HCT116 (cell line): Measurements from ENCODE around the gene OR2M5. TPM values are rescaled to one million over a fixed set of nuclear protein-coding genes. Genes with fewer than 3 reads are reported as not detected.

ENCODE experiments used
- ATAC-seq: fragments of 200-7000 bp; cut with Tn5 transposase; 2 replicates; pipeline ENCODE4 v1.9.1; 2020; ENCODE audit warnings: mild to moderate bottlenecking, moderate library complexity
- BruUV-seq: library from RNA; stranded (reverse); fragments of 400-500 nt; replicated peaks from 2 replicates; lab custom pipeline; 2021; lab: Mats Ljungman, UMichigan
- CTCF ChIA-PET: fragments of 300-600 bp; sonication (Branson Sonifier 250); formaldehyde crosslinking; loops from one replicate; lab custom pipeline; 2021; ENCODE audit warnings: antibody characterized with exemption; lab: Charles Lee
- POLR2A ChIA-PET: fragments of 300-600, 350-600 bp; sonication (Branson Sonifier 250); formaldehyde crosslinking; loops from one replicate; lab custom pipeline; 2021; ENCODE audit warnings: antibody characterized with exemption; lab: Charles Lee
- RAD21 ChIA-PET, 2 experiments: fragments of 300-600 bp; sonication (Branson Sonifier 250); formaldehyde crosslinking; loops; one replicate each; lab custom pipeline; 2023; ENCODE audit warnings: low total read pairs in 2 of 2; ENCODE audit not compliant: uncharacterized antibody in 2 of 2, unreplicated experiment in 2 of 2, low non-redundant PET in 1 of 2; lab: Charles Lee
- DNase-seq: peaks from one replicate; pipeline ENCODE4 v3.0.0-alpha.2; 2010; ENCODE audit warnings: low read depth, low spot score
- H2AFZ ChIP-seq: fragments of 200-600 bp; shearing (Covaris generic), sonication (generic); 2 replicates; pipeline ENCODE4 v1.6.1; 2017; ENCODE audit warnings: low read depth, mixed run types, mixed read lengths, antibody characterized with exemption, low read length; ENCODE audit not compliant: poor library complexity, severe bottlenecking
- H3K27ac ChIP-seq: 2 replicates; pipeline ENCODE4 v1.5.1; 2012; ENCODE audit warnings: low read depth, low read length
- H3K27me3 ChIP-seq: fragments of 200-600 bp; sonication (generic); 2 replicates; pipeline ENCODE4 v1.6.1; 2016; ENCODE audit warnings: mixed run types, low read length, mixed read lengths; ENCODE audit not compliant: insufficient read depth
- H3K36me3 ChIP-seq, 2 experiments: fragments of 200-500 bp in 1 of 2; fragments of 200-600 bp in 1 of 2; sonication (Bioruptor generic) in 1 of 2; sonication (generic) in 1 of 2; 2 replicates each; pipeline versions ENCODE4 v1.5.1 to v1.6.1; 2014 to 2016; ENCODE audit warnings: low read length in 2 of 2, inconsistent platforms in 1 of 2, mixed read lengths in 1 of 2, mixed run types in 1 of 2; ENCODE audit not compliant: insufficient read depth in 2 of 2, control insufficient read depth in 1 of 2
- H3K4me1 ChIP-seq, 2 experiments: fragments of 200-600 bp in 1 of 2; sonication (generic) in 1 of 2; 2 replicates each; pipeline versions ENCODE4 v1.5.1 to v1.6.1; 2012 to 2017; ENCODE audit warnings: low read length in 2 of 2, inconsistent platforms in 1 of 2, mild to moderate bottlenecking in 1 of 2, mixed read lengths in 1 of 2, mixed run types in 1 of 2, moderate library complexity in 1 of 2; ENCODE audit not compliant: insufficient read depth in 2 of 2, control insufficient read depth in 1 of 2
- H3K4me2 ChIP-seq: fragments of 200-600 bp; sonication (generic); 2 replicates; pipeline ENCODE4 v1.6.1; 2017; ENCODE audit warnings: mixed run types, low read length, mixed read lengths
- H3K4me3 ChIP-seq, 2 experiments: fragments of 200-600 bp in 1 of 2; sonication (generic) in 1 of 2; replicated peaks in 1 of 2; 2 replicates each; pipeline ENCODE4 v1.5.1; 2011 to 2016; ENCODE audit warnings: low read length in 2 of 2, control low read depth in 1 of 2, low read depth in 1 of 2, mild to moderate bottlenecking in 1 of 2, mixed read lengths in 1 of 2, mixed run types in 1 of 2
- H3K79me2 ChIP-seq: fragments of 200-600 bp; sonication (generic); 2 replicates; pipeline ENCODE4 v1.6.1; 2017; ENCODE audit warnings: mild to moderate bottlenecking, mixed run types, low read length, moderate library complexity, mixed read lengths; ENCODE audit not compliant: insufficient read depth
- H3K9ac ChIP-seq: fragments of 200-600 bp; sonication (generic); 2 replicates; pipeline ENCODE4 v1.6.1; 2016; ENCODE audit warnings: low read length, mixed read lengths
- H3K9me2 ChIP-seq: fragments of 200-600 bp; sonication (generic), shearing (Covaris generic); 2 replicates; pipeline ENCODE4 v1.6.1; 2017; ENCODE audit warnings: mixed run types, mild to moderate bottlenecking, moderate library complexity; ENCODE audit not compliant: insufficient read depth
- H3K9me3 ChIP-seq, 2 experiments: fragments of 200-500 bp in 1 of 2; fragments of 200-600 bp in 1 of 2; sonication (Bioruptor generic) in 1 of 2; sonication (generic) in 1 of 2; 2 replicates each; pipeline ENCODE4 v1.6.1; 2014 to 2017; ENCODE audit warnings: low read length in 2 of 2, mixed read lengths in 2 of 2, inconsistent platforms in 1 of 2, low read depth in 1 of 2, mild to moderate bottlenecking in 1 of 2, mixed run types in 1 of 2, moderate library complexity in 1 of 2; ENCODE audit not compliant: control insufficient read depth in 1 of 2, insufficient read depth in 1 of 2
- H4K20me1 ChIP-seq: fragments of 200-600 bp; sonication (generic), shearing (Covaris generic); 2 replicates; pipeline ENCODE4 v1.6.1; 2017; ENCODE audit warnings: mixed run types, mild to moderate bottlenecking, moderate library complexity; ENCODE audit not compliant: insufficient read depth
- ATF3 ChIP-seq: IDR thresholded peaks from 2 replicates; pipeline ENCODE4 v1.6.1; 2012
- CBX3 ChIP-seq: IDR thresholded peaks from 2 replicates; pipeline ENCODE4 v1.6.1; 2012; ENCODE audit warnings: low read depth
- CEBPB ChIP-seq: IDR thresholded peaks from 2 replicates; pipeline ENCODE4 v1.6.1; 2012; ENCODE audit warnings: low read depth
- CTCF ChIP-seq, 3 experiments: fragments of 200-600 bp in 1 of 3; sonication (generic) in 1 of 3; IDR thresholded peaks in 2 of 3; conservative IDR thresholded peaks in 1 of 3; 2 replicates each; pipeline ENCODE4 v1.5.1; 2012 to 2017; ENCODE audit warnings: low read depth in 2 of 3, low read length in 2 of 3, antibody characterized with exemption in 1 of 3, borderline replicate concordance in 1 of 3, control low read depth in 1 of 3, mild to moderate bottlenecking in 1 of 3, mixed read lengths in 1 of 3, mixed run types in 1 of 3, moderate library complexity in 1 of 3; ENCODE audit not compliant: insufficient read depth in 1 of 3
- EGR1 ChIP-seq: IDR thresholded peaks from 2 replicates; pipeline ENCODE4 v1.6.1; 2012; ENCODE audit warnings: low read depth
- ELF1 ChIP-seq: IDR thresholded peaks from 2 replicates; pipeline ENCODE4 v1.6.1; 2012; ENCODE audit warnings: low read depth, borderline replicate concordance
- EZH2 ChIP-seq: fragments of 200-600 bp; sonication (generic); IDR thresholded peaks from 2 replicates; pipeline ENCODE4 v1.6.1; 2017; ENCODE audit warnings: antibody characterized with exemption, mixed run types
- EZH2phosphoT487 ChIP-seq: fragments of 200-600 bp; IDR thresholded peaks from 2 replicates; pipeline ENCODE4 v1.6.1; 2018; ENCODE audit warnings: antibody characterized with exemption, borderline replicate concordance
- FOSL1 ChIP-seq: IDR thresholded peaks from 2 replicates; pipeline ENCODE4 v1.6.1; 2012; ENCODE audit warnings: low read depth
- MAX ChIP-seq: IDR thresholded peaks from 2 replicates; pipeline ENCODE4 v1.6.1; 2012
- POLR2A ChIP-seq: IDR thresholded peaks from 2 replicates; pipeline ENCODE4 v1.7.0; 2011; ENCODE audit warnings: borderline replicate concordance; ENCODE audit not compliant: insufficient read depth, insufficient read length; ENCODE audit errors: extremely low read depth
- REST ChIP-seq: IDR thresholded peaks from 2 replicates; pipeline ENCODE4 v1.6.1; 2012; ENCODE audit warnings: low read depth
- SIN3A ChIP-seq: IDR thresholded peaks from 2 replicates; pipeline ENCODE4 v1.6.1; 2012; ENCODE audit warnings: low read depth
- SP1 ChIP-seq: IDR thresholded peaks from 2 replicates; pipeline ENCODE4 v1.6.1; 2012; ENCODE audit warnings: low read depth
- TCF7L2 ChIP-seq: IDR thresholded peaks from 2 replicates; pipeline ENCODE4 v1.7.0; 2011; ENCODE audit warnings: borderline replicate concordance, inconsistent platforms; ENCODE audit not compliant: insufficient read depth, insufficient read length; ENCODE audit errors: extremely low read depth
- YY1 ChIP-seq: IDR thresholded peaks from 2 replicates; pipeline ENCODE4 v1.6.1; 2011; ENCODE audit warnings: low read length, low read depth, moderate library complexity, mild to moderate bottlenecking; ENCODE audit not compliant: insufficient replicate concordance; ENCODE audit errors: extremely low read depth
- ZFX ChIP-seq: fragments of 450-650 bp; IDR thresholded peaks from 2 replicates; pipeline ENCODE4 v1.6.1; 2017
- ZNF274 ChIP-seq: fragments of 200-500 bp; sonication (Bioruptor generic); IDR thresholded peaks from 2 replicates; pipeline ENCODE4 v1.6.1; 2014; ENCODE audit warnings: mild to moderate bottlenecking, low read depth, low read length, inconsistent platforms
- intact Hi-C: fragments of 100-400 bp; cut with micrococcal nuclease; formaldehyde crosslinking; loops from 2 replicates; pipeline ENCODE4 v1.10.0; 2022
- total RNA-seq: library from RNA; stranded (reverse); gene quantifications from one replicate; pipeline ENCODE4 v1.2.1, GENCODE V29; 2021; ENCODE audit not compliant: unreplicated experiment

OR2M5 gene
- total RNA-seq, 1 experiment from 2014 or later = not detected

- no peak overlapping the region for H3K4me2 ChIP-seq
- no TSS peak for BruUV-seq
- ChIA-PET CTCF (no interaction called here), RAD21 (no interaction called here), POLR2A (no interaction called here)
- TF ChIP-seq EGR1 = no peak
- TF ChIP-seq ELF1 = no peak
- no peak for TF ChIP-seq CTCF (IDR thresholded peaks at IDR 0.05 in 2 of 3, conservative IDR thresholded peaks at IDR 0.05 in 1 of 3; ENCODE audit: borderline replicate concordance in 1 of 3, insufficient read depth in 1 of 3, low read depth in 2 of 3, low read length in 2 of 3)
- TF ChIP-seq ATF3 = no peak
- no peak for TF ChIP-seq CBX3
- no peak for TF ChIP-seq EZH2
- no peak for TF ChIP-seq SIN3A
- no peak for TF ChIP-seq YY1
- TF ChIP-seq FOSL1 = no peak
- H3K36me3 ChIP-seq = no peaks in the 10 kb centered on the region
- H3K27ac ChIP-seq = no peak overlapping the region
- ATAC-seq = no peak
- H3K4me3 ChIP-seq = no peak overlapping the region
- intact Hi-C loops = no loop called here
- no peak for DNase-seq
- H4K20me1 ChIP-seq = no peaks in the 10 kb centered on the region
- peaks cover 0 to 12% of the 10 kb centered on the region in 2 experiments; a peak in 2 of 4 replicates for H3K9me3 ChIP-seq
- H3K27me3 ChIP-seq = no peaks in the 10 kb centered on the region
- H2AFZ ChIP-seq = no peak overlapping the region
- H3K9me2 ChIP-seq = no peaks in the 10 kb centered on the region
- H3K4me1 ChIP-seq = no peaks in the 10 kb centered on the region
- H3K9ac ChIP-seq = no peak overlapping the region
- H3K79me2 ChIP-seq = no peaks in the 10 kb centered on the region
These were observed 30.1 kb upstream of the OR2M5 start for GRCh38 chr1:248114890-248115289.

GRCh38 chr1:248127653-248128052 lies 17.3 kb upstream of the OR2M5 start:
- no peak overlapping the region for H2AFZ ChIP-seq
- no peak overlapping the region for H3K9ac ChIP-seq
- H3K9me2 ChIP-seq = no peaks in the 10 kb centered on the region
- POLR2A ChIA-PET = no interaction called here
- DNase-seq (no peak), ATAC-seq (no peak)
- H3K36me3 ChIP-seq = no peaks in the 10 kb centered on the region
- intact Hi-C loops = no loop called here
- H3K27me3 ChIP-seq = no peaks in the 10 kb centered on the region
- H3K4me3 ChIP-seq = no peak overlapping the region
- peaks cover 0 to 10% of the 10 kb centered on the region in 2 experiments; a peak in 2 of 4 replicates for H3K9me3 ChIP-seq
- RAD21 ChIA-PET = no interaction called here
- CTCF ChIA-PET = no interaction called here
- no peaks in the 10 kb centered on the region for H3K4me1 ChIP-seq
- BruUV-seq = no TSS peak
- no peak for TF ChIP-seq POLR2A
- no peak for TF ChIP-seq ELF1
- TF ChIP-seq EGR1 = no peak
- TF ChIP-seq CEBPB = no peak
- TF ChIP-seq SP1 = no peak
- TF ChIP-seq ZNF274 = no peak
- TF ChIP-seq MAX = no peak
- no peak for TF ChIP-seq EZH2phosphoT487
- no peak for TF ChIP-seq ZFX
- no peak for TF ChIP-seq REST
- TF ChIP-seq TCF7L2 = no peak
- no peak overlapping the region for H3K27ac ChIP-seq
- H3K4me2 ChIP-seq = no peak overlapping the region
- no peaks in the 10 kb centered on the region for H4K20me1 ChIP-seq
- H3K79me2 ChIP-seq = no peaks in the 10 kb centered on the region
